B cell (primary cell): ENCODE measurements around the gene PPP1CC.

Experiments
- CTCF ChIP-seq: fragments of 200-600 bp; IDR thresholded peaks from one replicate; pipeline ENCODE4 v1.8.0; 2022; ENCODE audit warnings: antibody characterized with exemption, mild to moderate bottlenecking
- EZH2 ChIP-seq: IDR thresholded peaks from 2 replicates; pipeline ENCODE4 v1.6.1; 2012; ENCODE audit warnings: borderline replicate concordance, low read depth, mild to moderate bottlenecking, moderate library complexity, low read length; ENCODE audit not compliant: insufficient read depth, poor library complexity, severe bottlenecking

- no peak for TF ChIP-seq EZH2
- no peak for TF ChIP-seq CTCF
Measured at GRCh38 chr12:110785240-110785639, 42.5 kb upstream of the PPP1CC start.
